ENCODE measurements around the gene PPP1R14C. TPM values are rescaled to one million over a fixed set of nuclear protein-coding genes. Genes with fewer than 3 reads are reported as not detected.

PPP1R14C gene
- total and polyA plus RNA-seq, 10 of the 15 experiments (the other 5 are each of a cell fraction or from before 2014, with no cell fraction given) = 0.07 to 1.6 (median 0.13) TPM; not detected in 4

DNA sequence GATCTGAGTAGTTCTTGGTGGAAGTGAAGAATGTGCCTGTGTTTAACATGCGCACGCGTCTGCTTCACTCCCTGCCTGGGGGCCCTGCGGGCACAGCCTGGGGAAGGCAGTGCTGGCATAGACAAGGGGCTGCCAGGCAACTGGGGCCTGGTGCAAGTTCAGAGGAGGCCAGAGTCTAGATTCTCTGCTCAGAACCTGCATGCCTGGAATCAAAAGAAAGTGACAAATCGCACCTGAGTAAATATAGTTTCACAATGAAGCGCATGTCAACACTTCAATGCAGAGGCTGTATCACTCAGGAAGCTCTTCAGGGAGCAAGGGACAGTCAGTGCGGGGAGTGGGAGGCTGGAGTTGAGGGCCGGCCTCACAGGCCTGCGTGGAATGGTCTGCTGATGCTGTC is 24.2 kb upstream of the PPP1R14C start:
- ATAC-seq (no peak), DNase-seq (ENCODE audit: low read depth, low spot score) (no peak), FAIRE-seq (no peak)
- H3K4me3 ChIP-seq = no peak overlapping the region
- POLR2A ChIA-PET = no interaction called here
- H3K9ac ChIP-seq (ENCODE audit: control insufficient read depth, insufficient read depth, low read length) = no peak overlapping the region
- WGBS (ENCODE audit: insufficient coverage, insufficient replicate concordance, low lambda C conversion rate, missing lambda C conversion rate) = 51% methylated on average over 9 of the region's 9 CpGs
- intact Hi-C loops (cut with micrococcal nuclease; ENCODE audit: unreplicated experiment) = no loop called here
- no peaks in the 10 kb centered on the region for H3K4me1 ChIP-seq (ENCODE audit: control insufficient read depth, insufficient read depth, low read length)
- H3K4me2 ChIP-seq (ENCODE audit: control insufficient read depth, insufficient read depth) = no peak overlapping the region
- H3K36me3 ChIP-seq (ENCODE audit: control insufficient read depth in 2 of 2, insufficient read depth in 2 of 2, low read length in 1 of 2) = no peaks in the 10 kb centered on the region
- H3K27ac ChIP-seq (ENCODE audit: control insufficient read depth, insufficient read depth) = no peak overlapping the region
- no peaks in the 10 kb centered on the region for H4K20me1 ChIP-seq (ENCODE audit: control insufficient read depth, insufficient read depth)
- no TSS peak for BruUV-seq (replicated peaks)
- no peaks in the 10 kb centered on the region for H3K27me3 ChIP-seq (replicated peaks in 1 of 2; ENCODE audit: control insufficient read depth in 2 of 2, insufficient read depth in 2 of 2, low read length in 1 of 2)
- CTCF ChIA-PET = interaction anchor here (0.6 to 1.1 kb wide), 2 partner anchors 186 to 218 kb away, joined by 3 read pairs; no protein-coding TSS in a partner anchor
- no peaks in the 10 kb centered on the region; the same call in 2 of the 3 replicates for H3K9me3 ChIP-seq (replicated peaks; ENCODE audit: control insufficient read depth, insufficient read depth, low read length)
- SMC1A ChIA-PET (ENCODE audit: uncharacterized antibody, unreplicated experiment) = no interaction called here
- no peak for TF ChIP-seq RUNX3 (IDR thresholded peaks at IDR 0.05; ENCODE audit: low read length)
- RAD21 ChIA-PET (ENCODE audit: unreplicated experiment) = no interaction called here
- in situ Hi-C loops (cut with MboI) = no loop called here
- no peak overlapping the region for H2AFZ ChIP-seq (ENCODE audit: control insufficient read depth, low read depth, low read length)
- no peaks in the 10 kb centered on the region for H3K79me2 ChIP-seq (ENCODE audit: control insufficient read depth, insufficient read depth, low read length)

DNA sequence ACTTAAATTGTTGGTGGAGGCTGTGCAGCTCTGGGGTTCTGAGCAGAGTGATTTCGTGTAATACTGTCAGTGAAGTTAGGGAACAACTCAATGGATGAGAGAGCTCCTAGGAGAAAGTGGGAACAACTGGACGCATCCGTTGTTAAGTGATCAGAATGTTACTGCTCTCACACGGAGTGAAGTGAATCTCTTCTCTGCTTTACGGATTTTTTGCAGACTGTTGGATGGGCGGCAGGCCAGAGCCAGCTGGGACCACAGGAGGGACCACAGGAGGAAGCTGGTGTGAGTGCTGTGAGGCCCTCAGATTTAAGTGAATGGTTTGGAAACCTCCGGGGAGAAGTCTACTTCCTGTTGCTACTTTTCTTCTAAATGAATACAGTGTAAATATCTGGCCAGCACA is 23.7 kb upstream of the PPP1R14C start:
- RAD21 ChIA-PET (ENCODE audit: unreplicated experiment) = no interaction called here
- Histone ChIP-seq H2AFZ (ENCODE audit: control insufficient read depth, low read depth, low read length) (no peak overlapping the region), H3K27ac (ENCODE audit: control insufficient read depth, insufficient read depth) (no peak overlapping the region), H3K36me3 (ENCODE audit: control insufficient read depth in 2 of 2, insufficient read depth in 2 of 2, low read length in 1 of 2) (no peaks in the 10 kb centered on the region), H3K9ac (ENCODE audit: control insufficient read depth, insufficient read depth, low read length) (no peak overlapping the region), H3K79me2 (ENCODE audit: control insufficient read depth, insufficient read depth, low read length) (no peaks in the 10 kb centered on the region), H3K4me1 (ENCODE audit: control insufficient read depth, insufficient read depth, low read length) (no peaks in the 10 kb centered on the region), H3K4me2 (ENCODE audit: control insufficient read depth, insufficient read depth) (no peak overlapping the region), H3K4me3 (no peak overlapping the region), H4K20me1 (ENCODE audit: control insufficient read depth, insufficient read depth) (no peaks in the 10 kb centered on the region), H3K9me3 (replicated peaks; ENCODE audit: control insufficient read depth, insufficient read depth, low read length) (no peaks in the 10 kb centered on the region; the same call in 2 of the 3 replicates), H3K27me3 (replicated peaks in 1 of 2; ENCODE audit: control insufficient read depth in 2 of 2, insufficient read depth in 2 of 2, low read length in 1 of 2) (no peaks in the 10 kb centered on the region)
- FAIRE-seq (no peak), ATAC-seq (peak; percentile 41), DNase-seq (ENCODE audit: low read depth, low spot score) (no peak)
- BruUV-seq (replicated peaks) = no TSS peak
- intact Hi-C loops (cut with micrococcal nuclease; ENCODE audit: unreplicated experiment) (no loop called here), in situ Hi-C loops (cut with MboI) (no loop called here)
- CTCF ChIA-PET = interaction anchor here (1.1 kb wide), 1 partner anchor 217 kb away, joined by 3 read pairs; no protein-coding TSS in a partner anchor
- WGBS (ENCODE audit: insufficient coverage, insufficient replicate concordance, low lambda C conversion rate, missing lambda C conversion rate) = 7% methylated on average over 7 of the region's 7 CpGs
- POLR2A ChIA-PET = no interaction called here
- TF ChIP-seq SUZ12 (IDR thresholded peaks at IDR 0.05; ENCODE audit: unreplicated experiment) = no peak
- TF ChIP-seq, protein P1, sequence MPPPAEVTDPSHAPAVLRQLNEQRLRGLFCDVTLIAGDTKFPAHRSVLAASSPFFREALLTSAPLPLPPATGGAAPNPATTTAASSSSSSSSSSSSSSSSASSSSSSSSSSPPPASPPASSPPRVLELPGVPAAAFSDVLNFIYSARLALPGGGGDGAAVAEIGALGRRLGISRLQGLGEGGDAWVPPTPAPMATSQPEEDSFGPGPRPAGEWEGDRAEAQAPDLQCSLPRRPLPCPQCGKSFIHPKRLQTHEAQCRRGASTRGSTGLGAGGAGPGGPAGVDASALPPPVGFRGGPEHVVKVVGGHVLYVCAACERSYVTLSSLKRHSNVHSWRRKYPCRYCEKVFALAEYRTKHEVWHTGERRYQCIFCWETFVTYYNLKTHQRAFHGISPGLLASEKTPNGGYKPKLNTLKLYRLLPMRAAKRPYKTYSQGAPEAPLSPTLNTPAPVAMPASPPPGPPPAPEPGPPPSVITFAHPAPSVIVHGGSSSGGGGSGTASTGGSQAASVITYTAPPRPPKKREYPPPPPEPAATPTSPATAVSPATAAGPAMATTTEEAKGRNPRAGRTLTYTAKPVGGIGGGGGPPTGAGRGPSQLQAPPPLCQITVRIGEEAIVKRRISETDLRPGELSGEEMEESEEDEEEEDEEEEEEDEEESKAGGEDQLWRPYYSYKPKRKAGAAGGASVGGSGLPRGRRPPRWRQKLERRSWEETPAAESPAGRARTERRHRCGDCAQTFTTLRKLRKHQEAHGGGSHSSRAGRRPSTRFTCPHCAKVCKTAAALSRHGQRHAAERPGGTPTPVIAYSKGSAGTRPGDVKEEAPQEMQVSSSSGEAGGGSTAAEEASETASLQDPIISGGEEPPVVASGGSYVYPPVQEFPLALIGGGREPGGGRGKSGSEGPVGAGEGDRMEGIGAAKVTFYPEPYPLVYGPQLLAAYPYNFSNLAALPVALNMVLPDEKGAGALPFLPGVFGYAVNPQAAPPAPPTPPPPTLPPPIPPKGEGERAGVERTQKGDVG (CRISPR knock-in tag; IDR thresholded peaks at IDR 0.05) = no peak
- TF ChIP-seq BCL11A (IDR thresholded peaks at IDR 0.05; ENCODE audit: low read depth, low read length) = no peak
- no peak for TF ChIP-seq SP1 (IDR thresholded peaks at IDR 0.05; ENCODE audit: low read depth, low read length)
- no peak for TF ChIP-seq ETV6 (conservative IDR thresholded peaks at IDR 0.05 in 1 of 2, IDR thresholded peaks at IDR 0.05 in 1 of 2; ENCODE audit: borderline replicate concordance in 1 of 2, low read depth in 1 of 2)
- TF ChIP-seq, protein P2, sequence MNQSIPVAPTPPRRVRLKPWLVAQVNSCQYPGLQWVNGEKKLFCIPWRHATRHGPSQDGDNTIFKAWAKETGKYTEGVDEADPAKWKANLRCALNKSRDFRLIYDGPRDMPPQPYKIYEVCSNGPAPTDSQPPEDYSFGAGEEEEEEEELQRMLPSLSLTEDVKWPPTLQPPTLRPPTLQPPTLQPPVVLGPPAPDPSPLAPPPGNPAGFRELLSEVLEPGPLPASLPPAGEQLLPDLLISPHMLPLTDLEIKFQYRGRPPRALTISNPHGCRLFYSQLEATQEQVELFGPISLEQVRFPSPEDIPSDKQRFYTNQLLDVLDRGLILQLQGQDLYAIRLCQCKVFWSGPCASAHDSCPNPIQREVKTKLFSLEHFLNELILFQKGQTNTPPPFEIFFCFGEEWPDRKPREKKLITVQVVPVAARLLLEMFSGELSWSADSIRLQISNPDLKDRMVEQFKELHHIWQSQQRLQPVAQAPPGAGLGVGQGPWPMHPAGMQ (IDR thresholded peaks at IDR 0.05; ENCODE audit: borderline replicate concordance) = no peak
- SMC1A ChIA-PET (ENCODE audit: uncharacterized antibody, unreplicated experiment) = no interaction called here

Data from GM12878 (cell line).